ENCODE measurements around the gene CBR3. TPM values are rescaled to one million over a fixed set of nuclear protein-coding genes. Genes with fewer than 3 reads are reported as not detected.

Gene CBR3
- total and polyA plus RNA-seq, 2 donors (not counting 1 experiment from before 2014, with no cell fraction given): 1.9 to 11.3 TPM

DNA sequence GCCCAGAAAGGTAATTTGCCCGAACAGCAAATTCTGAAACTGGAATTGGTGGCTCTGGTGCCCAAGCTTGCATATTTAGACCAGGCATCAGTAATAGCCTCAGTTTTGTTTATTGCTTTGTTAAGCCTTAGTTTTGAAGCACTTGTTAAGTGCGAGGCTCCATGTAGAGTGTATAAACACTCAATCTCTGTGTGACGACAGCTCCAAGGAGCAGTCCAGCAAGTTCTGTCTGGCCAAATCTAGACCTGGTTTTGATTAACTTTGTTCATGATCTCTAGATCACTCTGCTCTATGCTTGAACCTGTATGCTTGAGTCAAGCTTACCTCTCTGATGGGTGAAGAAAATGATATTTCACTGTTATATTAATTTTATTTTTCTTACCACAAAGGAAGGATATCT, 59.1 kb downstream of the CBR3 start:
- no peaks in the 10 kb centered on the region for H3K9me3 Mint-ChIP-seq (ENCODE audit: insufficient read depth)
- 100% methylated on average over 2 of the region's 3 CpGs for WGBS (ENCODE audit: insufficient coverage)
- POLR2A ChIA-PET: interaction anchor here (0.7 kb wide), 1 partner anchor 21 kb away, joined by 8 read pairs; no protein-coding TSS in a partner anchor

DNA sequence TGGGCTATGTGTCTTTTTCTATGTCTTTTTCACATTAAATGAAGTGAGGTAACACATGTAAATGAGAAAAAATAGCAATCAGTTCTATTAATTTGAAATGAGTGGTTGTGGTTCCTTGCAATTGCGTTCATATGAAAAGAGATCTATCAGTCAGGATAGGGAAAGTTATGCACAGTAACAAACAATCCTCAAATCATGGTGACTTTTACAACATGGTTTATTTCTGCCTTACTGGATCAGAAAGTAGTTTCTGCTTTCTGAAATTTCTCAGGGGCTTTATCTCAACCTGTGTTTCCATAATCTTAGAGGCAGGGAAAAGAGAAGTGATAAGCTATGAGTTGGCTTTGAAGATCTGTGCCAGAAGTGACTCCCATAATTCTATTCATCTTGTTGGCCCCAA, 60.7 kb downstream of the CBR3 start:
- Histone ChIP-seq H3K79me2 (ENCODE audit: control insufficient read depth, insufficient read depth, low read length) (peaks cover 26% of the 10 kb centered on the region), H3K4me1 (ENCODE audit: control insufficient read depth in 2 of 2, insufficient read depth in 2 of 2, low read length in 2 of 2) (no peaks in the 10 kb centered on the region), H4K20me1 (ENCODE audit: control insufficient read depth, insufficient read depth, low read length, poor library complexity, severe bottlenecking) (peaks cover 21% of the 10 kb centered on the region), H3K27ac (ENCODE audit: low read length in 2 of 2) (no peak overlapping the region), H3K4me2 (replicated peaks; ENCODE audit: low read depth, low read length, poor library complexity, severe bottlenecking) (no peak overlapping the region), H3K36me3 (replicated peaks in 1 of 2; ENCODE audit: control extremely low read depth in 1 of 2, control insufficient read depth in 1 of 2, extremely low read depth in 1 of 2, insufficient read depth in 2 of 2, low read length in 1 of 2) (peaks cover 5 to 41% of the 10 kb centered on the region in 2 experiments), H3K27me3 (replicated peaks in 1 of 4; ENCODE audit: control extremely low read depth in 1 of 4, control insufficient read depth in 3 of 4, insufficient read depth in 4 of 4, low read length in 3 of 4) (no peaks in the 10 kb centered on the region), H3K9me3 (ENCODE audit: control extremely low read depth in 1 of 3, control insufficient read depth in 2 of 3, insufficient read depth in 1 of 3, low read length in 2 of 3) (no peaks in the 10 kb centered on the region), H3K9ac (ENCODE audit: low read length) (no peak overlapping the region), H2AFZ (ENCODE audit: insufficient read depth, low read depth, low read length, poor library complexity, severe bottlenecking) (no peak overlapping the region), H3K4me3 (ENCODE audit: control extremely low read depth in 1 of 5, extremely low read depth in 1 of 5, insufficient read depth in 1 of 5, low read depth in 2 of 5, low read length in 4 of 5) (no peak overlapping the region)
- intact Hi-C loops (cut with micrococcal nuclease): no loop called here
- TF ChIP-seq, protein P1, sequence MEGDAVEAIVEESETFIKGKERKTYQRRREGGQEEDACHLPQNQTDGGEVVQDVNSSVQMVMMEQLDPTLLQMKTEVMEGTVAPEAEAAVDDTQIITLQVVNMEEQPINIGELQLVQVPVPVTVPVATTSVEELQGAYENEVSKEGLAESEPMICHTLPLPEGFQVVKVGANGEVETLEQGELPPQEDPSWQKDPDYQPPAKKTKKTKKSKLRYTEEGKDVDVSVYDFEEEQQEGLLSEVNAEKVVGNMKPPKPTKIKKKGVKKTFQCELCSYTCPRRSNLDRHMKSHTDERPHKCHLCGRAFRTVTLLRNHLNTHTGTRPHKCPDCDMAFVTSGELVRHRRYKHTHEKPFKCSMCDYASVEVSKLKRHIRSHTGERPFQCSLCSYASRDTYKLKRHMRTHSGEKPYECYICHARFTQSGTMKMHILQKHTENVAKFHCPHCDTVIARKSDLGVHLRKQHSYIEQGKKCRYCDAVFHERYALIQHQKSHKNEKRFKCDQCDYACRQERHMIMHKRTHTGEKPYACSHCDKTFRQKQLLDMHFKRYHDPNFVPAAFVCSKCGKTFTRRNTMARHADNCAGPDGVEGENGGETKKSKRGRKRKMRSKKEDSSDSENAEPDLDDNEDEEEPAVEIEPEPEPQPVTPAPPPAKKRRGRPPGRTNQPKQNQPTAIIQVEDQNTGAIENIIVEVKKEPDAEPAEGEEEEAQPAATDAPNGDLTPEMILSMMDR (IDR thresholded peaks at IDR 0.05): no peak
- no peak for TF ChIP-seq EZH2 (IDR thresholded peaks at IDR 0.05; ENCODE audit: borderline replicate concordance, insufficient read depth, low read depth, low read length, poor library complexity, severe bottlenecking)
- ChIA-PET POLR2A (no interaction called here), CTCF (no interaction called here)
- H3K4me3 Mint-ChIP-seq: no peak overlapping the region
- no peak for ATAC-seq (ENCODE audit: low read depth)
- no peaks in the 10 kb centered on the region for H3K4me1 Mint-ChIP-seq
- no peaks in the 10 kb centered on the region for H3K27me3 Mint-ChIP-seq
- WGBS (ENCODE audit: insufficient coverage): no CpG with 5 or more reads among the region's 1 CpG
- no peaks in the 10 kb centered on the region for H3K9me3 Mint-ChIP-seq (ENCODE audit: insufficient read depth)
- H3K27ac Mint-ChIP-seq: no peak overlapping the region
- DNase-seq: no peak

More for the DNA sequence above, 59.1 kb downstream of the CBR3 start:
- TF ChIP-seq, protein P1 (IDR thresholded peaks at IDR 0.05): no peak
- TF ChIP-seq EZH2 (IDR thresholded peaks at IDR 0.05; ENCODE audit: borderline replicate concordance, insufficient read depth, low read depth, low read length, poor library complexity, severe bottlenecking): no peak
- Mint-ChIP-seq H3K27ac (no peak overlapping the region), H3K4me3 (no peak overlapping the region), H3K27me3 (no peaks in the 10 kb centered on the region), H3K4me1 (no peaks in the 10 kb centered on the region)
- no peak overlapping the region for H3K4me3 ChIP-seq (ENCODE audit: control extremely low read depth in 1 of 5, extremely low read depth in 1 of 5, insufficient read depth in 1 of 5, low read depth in 2 of 5, low read length in 4 of 5)
- no peaks in the 10 kb centered on the region for H3K27me3 ChIP-seq (replicated peaks in 1 of 4; ENCODE audit: control extremely low read depth in 1 of 4, control insufficient read depth in 3 of 4, insufficient read depth in 4 of 4, low read length in 3 of 4)
- peaks cover 30% of the 10 kb centered on the region for H3K79me2 ChIP-seq (ENCODE audit: control insufficient read depth, insufficient read depth, low read length)
- no peak overlapping the region for H3K9ac ChIP-seq (ENCODE audit: low read length)
- peaks cover 21% of the 10 kb centered on the region for H4K20me1 ChIP-seq (ENCODE audit: control insufficient read depth, insufficient read depth, low read length, poor library complexity, severe bottlenecking)
- no peaks in the 10 kb centered on the region for H3K4me1 ChIP-seq (ENCODE audit: control insufficient read depth in 2 of 2, insufficient read depth in 2 of 2, low read length in 2 of 2)
- no peaks in the 10 kb centered on the region for H3K9me3 ChIP-seq (ENCODE audit: control extremely low read depth in 1 of 3, control insufficient read depth in 2 of 3, insufficient read depth in 1 of 3, low read length in 2 of 3)
- H3K36me3 ChIP-seq (replicated peaks in 1 of 2; ENCODE audit: control extremely low read depth in 1 of 2, control insufficient read depth in 1 of 2, extremely low read depth in 1 of 2, insufficient read depth in 2 of 2, low read length in 1 of 2): peaks cover 5 to 35% of the 10 kb centered on the region in 2 experiments
- CTCF ChIA-PET: interaction anchor here (0.6 kb wide), 1 partner anchor 66 kb away, joined by 3 read pairs; no protein-coding TSS in a partner anchor
- H2AFZ ChIP-seq (ENCODE audit: insufficient read depth, low read depth, low read length, poor library complexity, severe bottlenecking): no peak overlapping the region
- no peak overlapping the region for H3K27ac ChIP-seq (ENCODE audit: low read length in 2 of 2)
- no peak for ATAC-seq (ENCODE audit: low read depth)
- no peak for DNase-seq
- H3K4me2 ChIP-seq (replicated peaks; ENCODE audit: low read depth, low read length, poor library complexity, severe bottlenecking): no peak overlapping the region
- intact Hi-C loops (cut with micrococcal nuclease): no loop called here

Other genes with a start within 250 kb of the CBR3 start
- 48.5 and 51.5 TPM in 2 replicates for gene SETD4, start 74.6 kb upstream of the CBR3 start, total RNA-seq
- 15.1 and 18.3 TPM in 2 replicates for gene SETD4, start 74.6 kb upstream of the CBR3 start, polyA plus RNA-seq
- gene CBR1, start 65.1 kb upstream of the CBR3 start, total RNA-seq: 13.5 and 14.4 TPM in 2 replicates
- gene CBR1, start 65.1 kb upstream of the CBR3 start, polyA plus RNA-seq: 9.2 and 12.4 TPM in 2 replicates
- gene DOP1B, start 21.7 kb downstream of the CBR3 start, total RNA-seq: 44.2 and 44.4 TPM in 2 replicates
- 31.3 and 37.2 TPM in 2 replicates for gene DOP1B, start 21.7 kb downstream of the CBR3 start, polyA plus RNA-seq
- 104 and 113 TPM in 2 replicates for gene MORC3, start 185.1 kb downstream of the CBR3 start, total RNA-seq
- gene MORC3, start 185.1 kb downstream of the CBR3 start, polyA plus RNA-seq: 44.9 and 68.8 TPM in 2 replicates